DMS79 treated with DMSO at 0.1 percent for 48 hours (cell line): ENCODE measurements around the gene NAA38.

Experiments used
- DNase-seq: peaks from one replicate; lab custom pipeline; 2025; lab: John Stamatoyannopoulos, UW

Gene NAA38

DNA sequence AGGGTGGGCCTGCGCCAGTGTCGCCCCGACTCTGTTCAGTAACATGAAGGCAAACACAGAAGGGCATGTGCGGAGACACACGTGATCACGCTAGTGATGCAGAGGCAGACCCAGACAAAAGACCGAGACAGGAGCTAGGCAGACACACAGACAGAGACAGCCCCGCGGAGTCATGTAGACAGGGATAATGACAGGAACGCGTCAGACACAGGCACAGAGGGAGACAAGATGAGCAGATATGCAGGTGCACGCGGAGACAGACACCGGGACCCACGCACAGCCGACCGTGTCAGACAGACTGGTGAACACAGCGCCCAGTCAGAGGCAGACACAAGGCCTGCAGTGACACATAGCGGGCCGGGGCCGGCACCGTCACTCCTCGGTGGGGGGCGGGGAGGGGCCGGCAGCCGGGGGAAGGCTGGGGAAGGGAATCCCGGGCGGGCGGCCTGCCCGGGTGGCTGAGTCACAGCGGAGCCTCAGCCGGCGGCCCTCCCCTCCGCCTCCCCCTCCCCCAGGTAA, 15.9 kb downstream of the NAA38 start:
- peak; percentile 61 for DNase-seq

- no peak for DNase-seq
Observed at GRCh38 chr17:7840875-7841274, 16.5 kb downstream of the NAA38 start.

DNA sequence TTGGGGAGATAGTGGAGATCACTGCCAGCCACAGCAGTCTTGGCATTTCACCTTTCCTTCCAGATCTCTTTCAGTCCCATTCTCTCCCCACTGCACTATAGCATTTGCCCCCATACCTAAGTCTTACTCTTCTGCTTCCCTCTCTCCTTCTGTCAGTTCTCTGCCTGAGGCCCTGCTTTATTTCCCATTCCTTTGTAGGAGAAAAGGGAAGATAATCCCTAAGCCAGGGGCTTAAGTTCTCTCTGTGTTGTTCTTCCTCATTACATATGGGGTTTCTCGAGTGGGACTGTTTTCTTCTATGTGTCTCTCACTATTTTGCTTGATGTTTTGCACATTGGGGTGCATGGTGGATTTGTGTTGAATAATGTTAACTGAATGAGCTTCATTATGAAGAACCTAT, 16.9 kb downstream of the NAA38 start:
- no peak for DNase-seq

DNA sequence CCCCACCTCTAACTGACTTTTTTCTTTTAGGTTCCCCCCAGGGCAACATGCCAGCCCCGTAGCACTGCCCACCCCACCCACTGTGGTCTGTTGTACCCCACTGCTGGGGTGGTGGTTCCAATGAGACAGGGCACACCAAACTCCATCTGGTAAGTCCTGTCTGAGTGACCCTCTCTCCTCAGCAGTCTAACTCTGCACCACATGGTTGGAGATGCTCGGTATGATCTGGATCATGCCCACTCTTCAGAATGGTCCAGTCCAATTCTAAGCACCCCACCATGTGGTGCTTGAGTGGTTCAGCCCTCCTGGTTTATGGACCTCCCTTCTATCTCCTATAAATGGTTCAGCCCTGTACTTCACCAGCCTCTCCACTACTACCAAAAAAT, 17.5 kb downstream of the NAA38 start:
- DNase-seq, result peak; percentile 8

GRCh38 chr17:7839190-7839875, 18.0 kb downstream of the NAA38 start:
- no peak for DNase-seq

DNA sequence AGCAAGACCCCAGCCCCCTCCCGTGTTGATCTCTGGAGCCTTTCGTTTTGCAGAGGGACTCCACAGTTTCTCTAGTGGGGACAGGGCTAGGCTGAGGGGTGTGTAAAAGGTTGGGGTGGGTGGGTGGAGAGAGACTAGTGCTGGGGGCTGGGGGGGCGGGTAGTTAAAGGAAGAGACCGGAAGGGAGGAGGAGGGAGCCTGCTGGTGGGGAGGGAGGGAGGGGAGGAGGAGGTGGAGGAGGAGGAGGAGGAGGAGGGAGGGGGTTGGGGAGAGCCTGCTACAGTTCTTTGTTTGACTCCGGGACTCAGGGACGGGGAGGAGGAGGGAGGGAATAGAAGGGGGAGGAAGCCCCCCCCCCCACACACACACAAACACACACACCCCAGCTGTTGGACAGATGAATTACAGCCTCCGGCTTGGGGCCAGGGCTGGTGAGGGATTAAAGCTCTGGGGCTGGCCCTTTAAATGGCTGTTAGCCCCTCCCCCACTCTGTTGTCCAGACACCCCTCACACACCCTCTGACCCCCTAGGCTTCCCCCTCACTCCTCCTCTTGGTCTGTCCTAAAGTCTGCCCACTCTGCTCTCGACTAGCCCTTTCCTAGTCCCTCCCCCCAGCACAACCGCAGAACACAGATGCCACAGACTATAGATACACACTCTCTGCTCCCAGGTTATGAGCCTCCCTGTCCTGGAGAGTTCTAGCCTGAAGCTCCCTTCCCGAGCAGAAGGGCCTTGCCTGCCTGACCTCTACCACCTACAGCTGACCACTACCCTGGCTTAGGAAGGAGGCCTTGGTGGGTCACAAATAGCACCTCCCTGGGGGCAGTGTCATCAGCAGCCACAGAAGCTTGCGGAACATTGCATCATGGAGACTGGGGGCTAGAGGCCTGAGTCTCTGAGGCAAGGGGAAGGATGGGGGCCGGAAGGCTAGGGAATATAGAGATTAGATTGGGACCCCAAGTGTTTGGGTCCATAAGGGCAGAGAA, 19.0 kb downstream of the NAA38 start:
- DNase-seq, result peak; percentile 42

- DNase-seq, result peak; percentile 70
Observed at GRCh38 chr17:7837408-7838088, 19.8 kb downstream of the NAA38 start.

- DNase-seq, result peak; percentile 98
Observed at GRCh38 chr17:7836596-7837407, 20.6 kb downstream of the NAA38 start.

DNA sequence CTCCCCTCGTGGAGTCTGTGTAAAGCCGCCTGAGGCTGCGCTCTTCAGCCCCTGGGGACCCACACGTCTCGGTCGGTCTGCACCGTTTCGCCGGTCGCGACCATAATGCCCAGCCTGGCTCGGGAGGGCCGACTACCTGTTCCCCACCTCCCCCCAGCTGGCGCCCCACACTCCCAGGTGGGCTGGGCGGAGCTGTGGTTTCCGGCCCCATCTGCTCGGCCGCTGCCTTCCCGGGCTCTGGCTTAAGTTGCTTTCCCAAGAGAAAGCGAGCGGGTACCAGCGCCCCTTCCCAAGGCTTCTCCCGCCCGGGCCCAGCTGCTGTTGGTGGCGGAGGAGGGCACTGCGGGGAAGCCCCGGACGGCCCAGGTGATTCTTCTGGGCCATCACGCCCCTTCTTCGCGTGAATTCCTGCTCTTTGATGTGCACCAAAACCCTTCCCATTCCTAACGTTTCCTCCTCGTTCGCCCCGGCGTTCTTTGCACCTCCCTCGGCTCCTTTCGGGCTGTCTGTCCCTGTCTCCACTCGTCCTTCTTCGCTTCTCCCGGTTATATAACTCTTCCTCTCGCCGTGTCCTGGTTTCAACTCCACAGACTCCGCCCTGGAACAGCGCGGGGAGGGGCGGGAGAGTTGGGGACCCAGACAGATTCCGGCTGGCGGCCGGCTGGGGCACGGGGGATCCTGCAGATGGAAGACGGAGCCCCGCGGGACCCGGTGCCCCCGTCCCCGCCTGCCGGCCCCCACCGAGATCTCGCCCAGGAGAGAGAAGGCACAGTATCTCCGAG, 21.4 kb downstream of the NAA38 start:
- peak; percentile 48 for DNase-seq

DNA sequence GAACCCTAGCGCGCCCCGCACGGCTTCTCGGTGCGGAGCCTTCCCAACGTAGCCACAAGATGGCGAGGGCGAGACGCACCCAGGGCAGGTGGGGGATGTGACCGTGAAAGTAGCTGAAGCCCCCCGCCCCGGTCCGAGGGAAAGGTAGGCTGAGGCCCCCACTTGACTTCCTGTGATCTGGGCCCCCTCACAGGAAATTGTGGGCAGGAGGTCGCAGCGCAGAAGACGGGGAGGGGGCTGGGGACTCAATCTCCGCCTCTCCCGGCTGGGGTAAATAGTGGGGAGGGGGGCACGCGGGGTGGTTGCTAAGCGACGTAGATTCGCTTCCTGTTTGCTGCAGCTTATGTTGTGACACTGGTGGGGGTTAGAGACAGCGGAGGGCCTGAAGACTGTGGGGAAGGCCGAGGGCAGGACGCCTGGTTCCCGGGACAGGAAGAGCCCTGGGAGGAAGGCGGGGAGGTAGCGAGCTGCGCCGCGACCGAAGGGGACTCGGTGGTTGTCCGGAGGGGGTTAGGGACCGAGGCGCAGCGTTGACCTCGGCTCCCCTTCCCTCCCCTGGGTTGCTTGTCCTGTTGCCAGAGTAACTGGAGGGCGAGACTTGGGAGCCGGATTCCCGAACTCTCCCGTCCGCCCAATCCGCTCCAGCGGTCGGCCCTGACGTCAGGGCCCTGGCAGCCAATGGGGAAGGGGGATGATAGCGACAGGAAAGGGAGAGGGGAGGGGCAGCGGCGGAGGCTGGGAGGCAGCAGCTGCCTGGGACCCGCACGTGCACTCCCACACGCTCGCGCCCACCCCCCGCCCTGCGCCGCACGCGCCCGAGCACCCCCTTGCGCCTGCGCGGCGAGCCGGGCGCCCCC, 22.2 kb downstream of the NAA38 start:
- DNase-seq, result peak; percentile 95

GRCh38 chr17:7834542-7834956, 22.8 kb downstream of the NAA38 start:
- DNase-seq, result no peak

GRCh38 chr17:7833795-7834541, 23.4 kb downstream of the NAA38 start, which contains the start of gene KDM6B:
KDM6B (plus strand) TSS chr17:7834217; CDS start chr17:7845555, 11,338 bp downstream.
- peak; percentile 86 for DNase-seq

- no peak for DNase-seq
Observed at GRCh38 chr17:7833011-7833794, 24.2 kb downstream of the NAA38 start.

- DNase-seq, result no peak
Observed at GRCh38 chr17:7832431-7832830, 24.9 kb downstream of the NAA38 start.

- DNase-seq, result no peak
Observed at GRCh38 chr17:7831233-7831632, 26.1 kb downstream of the NAA38 start.

DNA sequence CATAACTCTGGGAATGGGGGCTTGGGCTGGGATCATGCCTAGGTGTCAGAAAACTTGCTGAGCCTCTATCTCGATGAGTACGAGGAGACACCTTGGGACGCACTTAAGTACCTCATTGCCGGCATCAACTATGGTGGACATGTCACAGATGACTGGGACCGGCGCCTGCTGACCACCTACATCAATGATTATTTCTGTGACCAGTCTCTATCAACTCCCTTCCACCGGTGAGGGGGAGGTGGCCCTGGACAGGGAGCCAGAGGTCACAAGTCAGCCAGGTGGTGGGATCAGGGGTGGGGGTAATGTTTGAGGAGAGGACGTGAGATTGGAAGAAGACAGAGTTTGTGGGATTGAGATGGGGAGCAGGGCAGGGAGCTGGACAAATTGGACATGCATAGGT, 26.7 kb downstream of the NAA38 start:
- DNase-seq, result no peak

- no peak for DNase-seq
Observed at GRCh38 chr17:7825206-7825990, 32.0 kb downstream of the NAA38 start.
